Progenitor cell of endocrine pancreas (in vitro differentiated cells): Measurements from ENCODE around the gene PGAP1. TPM values are rescaled to one million over a fixed set of nuclear protein-coding genes. Genes with fewer than 3 reads are reported as not detected.

Experiments used
- DNase-seq: peaks from one replicate; pipeline ENCODE4 v3.0.0; 2021; ENCODE audit warnings: low spot score; ENCODE audit not compliant: unreplicated experiment
- H3K27ac Mint-ChIP-seq: 2 replicates; pipeline ENCODE4 v1.8.0; 2021; ENCODE audit warnings: mild to moderate bottlenecking, moderate library complexity, mixed read lengths
- H3K27me3 Mint-ChIP-seq: 2 replicates; pipeline ENCODE4 v1.8.0; 2021; ENCODE audit warnings: mixed read lengths
- H3K36me3 Mint-ChIP-seq: 2 replicates; pipeline ENCODE4 v1.8.0; 2022; ENCODE audit warnings: mixed read lengths; ENCODE audit not compliant: insufficient read depth
- H3K4me1 Mint-ChIP-seq: 2 replicates; pipeline ENCODE4 v1.8.0; 2021; ENCODE audit warnings: low read depth, mixed read lengths
- H3K4me3 Mint-ChIP-seq: 2 replicates; pipeline ENCODE4 v1.8.0; 2021; ENCODE audit warnings: low read depth, mild to moderate bottlenecking, moderate library complexity, mixed read lengths
- H3K9me3 Mint-ChIP-seq: 2 replicates; pipeline ENCODE4 v1.8.0; 2021; ENCODE audit warnings: low read depth, mixed read lengths
- total RNA-seq: library from RNA; stranded (reverse); gene quantifications from 2 replicates; pipeline ENCODE4 v1.2.1, GENCODE V29; 2021
- TF ChIP-seq, protein P1 (sequence below): fragments of 200-600 bp; sonication (generic); IDR thresholded peaks from one replicate; pipeline ENCODE4 v1.5.0; 2021; ENCODE audit warnings: antibody characterized with exemption, mild to moderate bottlenecking; ENCODE audit not compliant: unreplicated experiment

The PGAP1 gene
- total RNA-seq, 1 donor from 2014 or later, result 54.8 TPM

DNA sequence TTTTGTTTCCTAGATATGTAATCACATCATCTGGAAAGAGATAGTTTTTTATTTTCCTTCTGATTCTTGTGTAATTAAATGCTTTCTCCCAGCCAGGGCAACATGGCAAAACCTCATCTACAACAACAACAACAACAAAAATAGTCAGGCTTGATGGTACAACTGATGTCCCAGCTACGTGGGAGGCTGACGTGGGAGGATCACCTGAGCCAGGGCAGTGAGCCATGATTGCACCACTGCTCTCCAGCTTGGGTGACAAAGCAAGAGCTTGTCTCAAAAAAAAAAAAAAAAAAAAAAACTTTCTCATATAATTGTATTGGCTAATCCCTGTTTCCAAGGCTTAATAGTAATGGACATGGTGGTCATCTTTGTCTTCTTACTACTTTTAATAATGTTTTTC lies 26.4 kb upstream of the PGAP1 start:
- Mint-ChIP-seq H3K36me3 (no peaks in the 10 kb centered on the region), H3K4me3 (no peak overlapping the region), H3K9me3 (no peaks in the 10 kb centered on the region), H3K4me1 (peaks cover 30% of the 10 kb centered on the region), H3K27ac (no peak overlapping the region), H3K27me3 (no peaks in the 10 kb centered on the region)
- TF ChIP-seq, protein P1, sequence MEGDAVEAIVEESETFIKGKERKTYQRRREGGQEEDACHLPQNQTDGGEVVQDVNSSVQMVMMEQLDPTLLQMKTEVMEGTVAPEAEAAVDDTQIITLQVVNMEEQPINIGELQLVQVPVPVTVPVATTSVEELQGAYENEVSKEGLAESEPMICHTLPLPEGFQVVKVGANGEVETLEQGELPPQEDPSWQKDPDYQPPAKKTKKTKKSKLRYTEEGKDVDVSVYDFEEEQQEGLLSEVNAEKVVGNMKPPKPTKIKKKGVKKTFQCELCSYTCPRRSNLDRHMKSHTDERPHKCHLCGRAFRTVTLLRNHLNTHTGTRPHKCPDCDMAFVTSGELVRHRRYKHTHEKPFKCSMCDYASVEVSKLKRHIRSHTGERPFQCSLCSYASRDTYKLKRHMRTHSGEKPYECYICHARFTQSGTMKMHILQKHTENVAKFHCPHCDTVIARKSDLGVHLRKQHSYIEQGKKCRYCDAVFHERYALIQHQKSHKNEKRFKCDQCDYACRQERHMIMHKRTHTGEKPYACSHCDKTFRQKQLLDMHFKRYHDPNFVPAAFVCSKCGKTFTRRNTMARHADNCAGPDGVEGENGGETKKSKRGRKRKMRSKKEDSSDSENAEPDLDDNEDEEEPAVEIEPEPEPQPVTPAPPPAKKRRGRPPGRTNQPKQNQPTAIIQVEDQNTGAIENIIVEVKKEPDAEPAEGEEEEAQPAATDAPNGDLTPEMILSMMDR, result no peak
- DNase-seq, result no peak

GRCh38 chr2:196951973-196952372 lies 25.5 kb upstream of the PGAP1 start:
- H3K4me3 Mint-ChIP-seq, result no peak overlapping the region
- no peaks in the 10 kb centered on the region for H3K9me3 Mint-ChIP-seq
- no peaks in the 10 kb centered on the region for H3K36me3 Mint-ChIP-seq
- no peak for DNase-seq
- no peak overlapping the region for H3K27ac Mint-ChIP-seq
- H3K27me3 Mint-ChIP-seq, result no peaks in the 10 kb centered on the region
- H3K4me1 Mint-ChIP-seq, result peaks cover 25% of the 10 kb centered on the region
- TF ChIP-seq, protein P1, result no peak

GRCh38 chr2:196949116-196949515 lies 22.6 kb upstream of the PGAP1 start:
- Mint-ChIP-seq H3K9me3 (no peaks in the 10 kb centered on the region), H3K27me3 (no peaks in the 10 kb centered on the region), H3K4me1 (peaks cover 9% of the 10 kb centered on the region), H3K36me3 (no peaks in the 10 kb centered on the region), H3K27ac (no peak overlapping the region), H3K4me3 (no peak overlapping the region)
- TF ChIP-seq, protein P1, result no peak
- no peak for DNase-seq

DNA sequence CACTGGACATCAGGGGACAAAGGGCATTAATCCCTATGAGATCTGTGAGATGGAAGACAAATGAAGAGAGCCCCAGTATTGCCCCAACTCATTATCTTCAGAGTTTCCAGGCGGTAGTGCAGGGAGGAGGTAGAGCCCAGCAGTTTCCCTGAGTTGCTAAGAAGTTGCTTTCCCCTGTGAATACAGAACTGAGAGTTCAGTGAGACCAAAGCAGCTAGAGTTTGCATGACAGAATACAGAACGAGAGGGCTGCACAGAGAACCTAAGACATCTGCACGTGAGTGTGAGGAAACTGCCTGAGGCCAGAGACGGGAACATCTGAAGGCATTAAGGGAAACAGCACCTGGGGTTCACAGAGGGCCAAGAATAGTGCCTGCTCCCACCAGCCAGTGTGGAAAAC lies 18.1 kb upstream of the PGAP1 start:
- no peak for DNase-seq
- H3K4me1 Mint-ChIP-seq, result peaks cover 6% of the 10 kb centered on the region
- no peak overlapping the region for H3K4me3 Mint-ChIP-seq
- H3K27me3 Mint-ChIP-seq, result peaks cover 4% of the 10 kb centered on the region
- TF ChIP-seq, protein P1, result no peak
- no peaks in the 10 kb centered on the region for H3K36me3 Mint-ChIP-seq
- H3K9me3 Mint-ChIP-seq, result no peaks in the 10 kb centered on the region
- peak overlapping the region; percentile 5 for H3K27ac Mint-ChIP-seq

- Mint-ChIP-seq H3K36me3 (no peaks in the 10 kb centered on the region), H3K9me3 (no peaks in the 10 kb centered on the region), H3K4me1 (peaks cover 7% of the 10 kb centered on the region), H3K27me3 (peaks cover 4% of the 10 kb centered on the region), H3K4me3 (no peak overlapping the region), H3K27ac (no peak overlapping the region)
- no peak for DNase-seq
- TF ChIP-seq, protein P1, result no peak
Observed at GRCh38 chr2:196941398-196942078, 15.0 kb upstream of the PGAP1 start.
